ENCODE measurements around the gene ASPRV1.

The ASPRV1 gene

DNA sequence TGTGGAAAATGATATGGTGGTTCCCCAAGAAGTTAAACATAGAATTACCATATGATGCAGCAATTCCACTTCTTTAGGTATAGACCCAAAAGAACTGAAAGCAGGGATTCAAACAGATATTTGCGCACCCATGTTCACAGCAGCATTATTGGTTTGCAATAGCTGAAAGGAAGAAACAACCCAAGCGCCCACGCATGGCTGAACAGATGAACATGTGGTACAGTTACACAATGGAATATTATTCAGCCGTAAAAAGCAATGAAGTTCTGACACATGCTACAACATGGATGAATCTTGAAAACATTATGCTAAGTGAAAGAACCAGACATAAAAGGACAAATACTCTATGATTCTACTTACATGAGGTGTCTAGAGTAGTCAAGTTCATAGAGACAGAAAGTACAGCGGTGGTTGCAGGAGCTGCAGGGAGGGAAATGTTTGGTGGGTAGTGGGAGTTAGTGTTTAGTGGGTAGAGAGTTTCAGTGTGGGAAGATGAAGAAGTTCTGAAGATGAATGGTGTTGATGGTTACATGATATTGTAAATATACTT is 26.7 kb upstream of the ASPRV1 start:
- DNase-seq (ENCODE audit: low read depth), result no peak

DNA sequence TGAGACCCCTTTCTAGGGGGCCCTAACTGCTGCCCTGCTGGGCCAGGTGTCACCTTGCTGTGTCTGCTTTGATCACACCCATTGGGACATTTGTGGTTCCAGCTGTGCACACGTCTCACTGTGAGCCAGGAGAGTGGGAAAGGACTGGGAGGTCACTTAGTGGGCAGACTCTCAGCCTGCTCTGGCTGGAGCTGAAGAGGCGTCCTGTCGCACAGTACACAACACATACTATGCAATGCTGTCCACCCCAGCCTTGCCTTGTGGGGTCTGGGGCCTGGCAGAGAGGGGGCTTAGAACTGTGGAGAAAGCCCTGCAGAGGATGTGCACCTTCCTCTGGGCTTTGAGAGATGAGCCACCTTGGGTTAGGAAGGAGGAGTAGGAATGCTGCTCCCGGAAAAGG is 25.3 kb upstream of the ASPRV1 start:
- no peak for DNase-seq (ENCODE audit: low read depth)

DNA sequence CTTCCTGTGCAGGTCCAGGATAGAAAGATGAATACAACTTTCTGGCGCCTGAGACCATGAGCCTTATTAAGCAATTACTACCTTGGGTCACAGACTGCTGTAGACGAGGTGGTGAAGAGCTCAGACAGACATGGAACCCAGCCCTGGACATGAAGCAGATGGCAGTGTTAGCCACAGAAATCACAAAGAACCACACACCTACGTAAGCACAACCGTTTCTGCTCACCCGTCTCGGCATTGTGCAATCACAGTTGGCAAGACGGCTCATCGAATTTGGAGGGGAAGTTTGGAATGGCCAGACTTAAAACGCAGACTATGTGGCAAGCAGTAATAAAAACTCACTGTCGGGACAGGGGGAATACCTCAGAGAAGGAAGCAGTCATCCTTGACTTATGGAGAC is 24.3 kb upstream of the ASPRV1 start:
- no peak for DNase-seq (ENCODE audit: low read depth)

DNA sequence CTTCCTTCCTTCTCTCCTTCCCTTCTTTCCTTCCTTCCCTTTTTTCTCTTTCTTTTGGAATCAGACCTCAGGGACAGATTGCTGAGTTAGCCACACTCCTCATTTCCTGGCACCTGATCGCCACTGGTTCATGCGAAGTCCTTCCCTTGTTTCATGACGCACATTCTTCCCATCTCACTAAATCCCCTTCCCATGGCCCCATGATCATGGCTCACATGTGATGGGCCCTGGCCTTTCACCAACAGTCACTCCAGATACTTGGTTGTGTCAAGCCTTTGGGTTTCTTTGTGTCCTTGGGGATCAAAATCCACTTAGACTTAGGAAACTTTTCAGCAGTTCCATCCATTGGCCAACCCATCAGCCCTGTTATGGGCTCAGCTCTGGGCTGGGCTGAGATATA is 23.8 kb upstream of the ASPRV1 start:
- DNase-seq (ENCODE audit: low read depth), result no peak

DNA sequence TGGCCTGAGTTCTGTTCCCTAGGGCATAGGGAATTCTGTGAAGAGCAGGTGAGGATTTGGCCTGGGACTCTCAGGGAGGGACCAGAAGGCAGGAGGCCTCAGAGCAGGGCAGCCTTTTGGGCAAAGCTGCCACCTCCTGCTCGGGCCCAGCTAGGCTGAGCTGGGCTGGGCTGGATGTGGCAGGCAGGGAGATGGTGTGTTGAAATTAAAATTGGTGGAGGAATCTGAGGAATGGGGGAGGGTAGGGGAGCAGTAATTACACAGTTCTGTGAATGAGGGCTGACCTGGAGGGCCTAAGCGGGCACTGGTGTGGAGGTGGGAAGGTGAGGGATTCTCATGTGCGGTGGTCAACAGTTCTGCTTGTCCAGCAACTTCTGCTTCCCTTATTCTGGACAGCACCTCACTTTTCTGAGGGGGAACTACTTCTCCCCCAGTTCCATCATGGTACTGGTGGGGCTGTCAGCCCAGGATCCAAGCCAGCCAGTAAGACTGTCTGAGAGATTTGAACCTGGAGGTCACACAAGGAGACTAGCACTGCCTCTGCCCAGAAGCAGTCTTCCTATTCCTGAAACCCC is 22.0 kb upstream of the ASPRV1 start:
- DNase-seq (ENCODE audit: low read depth), result no peak

DNA sequence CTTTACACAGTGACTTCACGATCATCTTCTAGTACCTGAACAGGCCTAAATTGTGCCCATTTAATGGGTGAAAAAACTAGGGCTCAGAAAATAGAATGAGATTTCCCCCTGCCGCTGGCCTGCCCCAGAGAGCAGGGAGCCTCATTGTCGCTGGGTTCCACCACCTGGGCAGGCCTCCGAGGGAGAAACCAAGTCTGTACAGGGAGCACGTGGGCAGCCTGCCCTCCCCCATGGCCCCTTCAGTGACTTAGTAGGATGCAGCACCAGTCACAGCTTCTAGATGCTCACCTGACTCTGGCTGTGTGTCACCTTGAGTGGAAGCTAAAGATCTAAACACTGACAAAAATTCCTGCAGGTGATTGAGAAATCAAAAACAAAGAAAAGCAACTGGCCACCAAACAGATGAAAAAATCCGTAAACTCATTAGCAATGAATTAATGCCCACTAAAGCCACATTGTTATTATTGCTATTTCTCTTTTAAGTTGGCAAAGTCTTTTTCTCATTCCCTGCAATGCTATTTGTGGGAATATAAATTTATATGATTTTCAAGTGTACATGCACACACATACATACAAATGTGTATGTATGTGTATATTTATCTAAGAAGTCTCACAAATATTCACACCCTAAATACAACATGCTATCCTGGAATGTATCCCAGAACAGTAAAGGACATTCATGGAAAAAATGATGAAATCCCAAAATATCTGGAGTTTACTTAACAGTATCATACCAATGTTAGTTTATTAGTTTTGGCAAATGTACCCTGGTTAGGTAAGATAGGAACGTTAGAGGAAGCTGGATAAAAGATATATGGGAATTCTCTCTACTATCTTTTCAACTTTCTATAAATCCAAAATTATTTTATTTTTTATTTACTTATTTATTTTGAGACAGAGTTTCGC is 18.7 kb upstream of the ASPRV1 start:
- DNase-seq (ENCODE audit: low read depth), result no peak

DNA sequence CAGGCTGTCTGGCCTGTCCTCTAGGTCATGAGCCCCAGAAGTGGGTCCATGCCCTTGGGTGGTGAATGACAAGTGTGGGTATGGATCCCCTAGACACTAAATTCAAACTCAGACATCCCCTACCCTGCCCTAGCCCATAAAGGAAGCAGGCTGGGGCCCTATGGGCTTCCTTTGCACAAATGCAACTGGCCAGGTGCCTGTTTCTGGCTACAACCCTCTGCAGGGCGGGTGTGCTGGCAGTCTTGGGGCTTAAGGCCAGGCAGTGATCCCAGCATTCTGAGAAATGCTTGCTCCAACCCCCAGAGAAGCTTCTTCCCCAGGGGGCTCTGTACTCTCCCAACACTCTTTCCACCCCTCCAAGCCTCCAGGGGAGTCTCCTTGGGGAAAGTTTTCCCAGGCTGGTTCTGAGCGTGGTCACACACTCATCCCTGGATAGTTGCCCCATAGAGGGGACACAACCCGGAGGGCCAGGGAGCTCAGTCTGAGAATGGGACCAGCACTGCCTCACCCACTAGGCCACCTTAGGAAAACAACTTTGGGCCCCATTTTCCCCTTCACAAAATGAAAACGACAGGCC is 16.6 kb upstream of the ASPRV1 start:
- no peak for DNase-seq (ENCODE audit: low read depth)

DNA sequence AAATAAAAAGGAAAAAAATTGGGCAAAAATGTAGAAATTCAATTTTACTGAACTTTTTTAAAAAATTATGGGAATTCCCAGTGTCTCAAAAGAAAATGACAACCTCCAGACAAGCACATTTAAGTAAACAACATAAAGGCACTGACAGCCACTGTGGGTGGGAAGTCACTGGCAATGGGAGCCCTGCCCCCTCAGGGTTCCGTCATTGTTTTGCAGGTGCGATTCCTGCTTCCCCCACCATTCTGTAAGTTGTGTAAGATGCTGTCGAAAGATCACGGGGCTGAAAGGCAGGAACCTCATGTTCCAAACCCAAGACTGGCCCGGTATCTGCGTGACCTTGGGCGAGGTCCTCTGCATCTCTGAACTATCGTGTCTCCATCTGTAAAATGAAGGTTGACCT is 15.8 kb upstream of the ASPRV1 start:
- no peak for DNase-seq (ENCODE audit: low read depth)

DNA sequence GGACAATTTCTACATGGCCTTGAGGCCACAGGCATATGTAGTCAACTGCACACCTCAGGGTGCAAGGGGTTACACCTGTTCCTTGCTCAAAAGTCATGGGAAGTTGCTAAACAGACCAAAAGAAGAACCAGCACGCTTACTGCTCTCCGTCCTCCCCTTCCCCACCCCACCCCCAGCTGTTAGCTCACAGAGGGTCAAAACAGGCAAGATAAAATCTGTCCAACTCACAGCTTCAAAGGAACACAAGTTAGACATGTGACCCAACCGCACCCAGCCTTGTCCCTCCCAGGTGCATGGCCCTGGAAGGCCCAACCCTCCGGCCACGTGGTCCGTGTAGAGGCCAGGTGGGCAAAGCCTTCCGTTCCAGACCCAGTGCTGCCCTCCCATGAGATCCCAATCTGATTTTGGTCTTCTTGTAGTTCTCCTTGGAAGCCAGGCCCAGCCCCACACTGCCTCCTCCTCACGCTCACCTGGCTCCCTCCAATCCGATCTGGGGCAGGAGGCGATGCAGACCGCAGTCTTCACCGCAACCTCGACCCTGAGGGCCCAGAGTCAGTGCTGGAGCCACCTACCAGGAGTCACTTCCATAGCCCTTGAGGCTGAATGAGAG is 14.5 kb upstream of the ASPRV1 start:
- no peak for DNase-seq (ENCODE audit: low read depth)

DNA sequence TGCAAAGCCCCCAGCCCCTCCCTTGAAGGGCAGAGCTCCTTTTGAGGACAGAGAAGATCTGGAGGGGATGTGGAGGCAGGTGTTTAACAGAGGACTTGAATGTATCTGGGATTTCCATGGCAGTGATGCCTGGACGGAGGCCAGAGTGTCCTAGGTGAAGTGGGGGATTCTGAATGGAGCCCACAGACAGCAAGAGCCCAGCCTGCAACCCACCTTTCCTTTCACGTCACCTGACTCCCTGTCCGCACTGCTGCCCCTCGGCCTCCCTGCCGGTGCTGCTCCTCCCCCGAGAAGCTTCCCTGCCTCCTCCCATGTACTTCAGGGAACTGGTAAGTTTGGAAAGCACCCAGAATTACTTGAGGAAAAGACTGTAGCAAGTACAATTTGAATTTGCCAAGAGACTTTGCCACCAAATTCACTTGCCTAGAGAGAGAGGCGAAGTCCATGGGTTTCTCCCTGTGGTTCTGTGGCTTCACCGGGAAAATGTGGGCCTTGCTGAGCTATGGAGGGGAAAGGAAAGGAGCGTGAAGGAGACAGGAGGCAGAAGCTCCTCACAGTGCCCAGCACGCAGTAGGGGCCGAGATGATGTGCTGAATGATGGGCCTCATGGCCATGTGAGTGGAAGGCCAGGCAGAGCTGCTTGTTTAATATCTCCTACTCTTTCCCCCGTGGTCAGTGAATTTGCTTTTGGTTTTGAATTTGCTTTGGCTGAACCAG is 13.9 kb upstream of the ASPRV1 start:
- DNase-seq (ENCODE audit: low read depth), result no peak

DNA sequence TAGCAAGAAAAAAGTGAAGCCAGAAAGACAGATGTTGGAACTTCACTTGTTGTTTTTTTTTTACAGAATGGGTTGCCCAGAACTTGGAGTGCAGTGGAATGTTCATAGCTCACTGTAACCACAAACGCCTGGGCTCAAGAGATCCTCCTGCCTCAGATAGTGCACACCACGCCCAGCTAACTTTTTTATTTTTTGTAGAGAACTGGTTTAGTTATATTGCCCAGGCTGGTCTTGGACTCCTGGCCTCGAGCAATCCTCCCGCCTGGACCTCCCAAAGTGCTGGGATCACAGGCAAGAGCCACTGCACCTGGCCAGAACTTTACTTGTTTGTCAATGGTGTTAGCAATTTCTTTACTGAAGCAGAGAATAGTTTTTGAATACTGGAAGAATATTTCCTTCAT is 11.9 kb upstream of the ASPRV1 start:
- no peak for DNase-seq (ENCODE audit: low read depth)

DNA sequence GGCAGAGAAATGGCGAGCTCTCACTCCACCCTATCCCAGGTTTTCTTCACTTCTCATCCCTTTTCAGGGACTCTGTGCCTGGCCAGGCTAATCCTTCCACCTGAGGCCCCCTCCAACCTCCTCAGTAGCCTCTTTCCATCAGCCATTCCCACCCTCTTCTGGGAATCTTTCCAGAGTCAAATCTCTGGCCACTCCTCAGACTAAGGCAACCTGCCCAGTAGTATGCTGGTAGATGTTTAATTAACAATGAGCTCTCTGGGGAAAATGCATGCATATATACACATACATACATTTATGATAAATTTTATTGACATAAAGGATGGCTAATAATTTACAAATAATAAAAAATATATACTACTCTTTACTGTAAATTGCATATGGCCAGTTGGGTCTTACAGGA is 11.4 kb upstream of the ASPRV1 start:
- DNase-seq (ENCODE audit: low read depth), result no peak

DNA sequence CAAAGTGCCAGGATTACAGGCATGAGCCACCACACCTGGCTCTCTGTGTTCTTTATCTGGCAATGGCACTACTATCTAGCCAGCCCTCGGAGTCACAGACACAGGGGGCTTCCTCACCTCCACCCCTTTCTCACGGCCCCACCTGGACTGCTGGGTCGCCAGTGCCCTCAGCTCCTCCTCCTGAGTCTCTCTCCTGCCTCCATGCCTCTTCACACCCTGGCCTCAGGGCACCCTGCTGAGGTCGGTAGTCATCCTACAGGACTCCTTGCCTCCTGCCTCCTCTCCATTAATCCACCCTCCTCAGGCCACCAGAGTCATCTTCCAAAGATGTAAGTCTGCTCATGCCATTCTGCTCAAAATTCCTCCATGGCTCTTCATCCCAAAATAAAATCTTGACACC is 8.6 kb upstream of the ASPRV1 start:
- no peak for DNase-seq (ENCODE audit: low read depth)

DNA sequence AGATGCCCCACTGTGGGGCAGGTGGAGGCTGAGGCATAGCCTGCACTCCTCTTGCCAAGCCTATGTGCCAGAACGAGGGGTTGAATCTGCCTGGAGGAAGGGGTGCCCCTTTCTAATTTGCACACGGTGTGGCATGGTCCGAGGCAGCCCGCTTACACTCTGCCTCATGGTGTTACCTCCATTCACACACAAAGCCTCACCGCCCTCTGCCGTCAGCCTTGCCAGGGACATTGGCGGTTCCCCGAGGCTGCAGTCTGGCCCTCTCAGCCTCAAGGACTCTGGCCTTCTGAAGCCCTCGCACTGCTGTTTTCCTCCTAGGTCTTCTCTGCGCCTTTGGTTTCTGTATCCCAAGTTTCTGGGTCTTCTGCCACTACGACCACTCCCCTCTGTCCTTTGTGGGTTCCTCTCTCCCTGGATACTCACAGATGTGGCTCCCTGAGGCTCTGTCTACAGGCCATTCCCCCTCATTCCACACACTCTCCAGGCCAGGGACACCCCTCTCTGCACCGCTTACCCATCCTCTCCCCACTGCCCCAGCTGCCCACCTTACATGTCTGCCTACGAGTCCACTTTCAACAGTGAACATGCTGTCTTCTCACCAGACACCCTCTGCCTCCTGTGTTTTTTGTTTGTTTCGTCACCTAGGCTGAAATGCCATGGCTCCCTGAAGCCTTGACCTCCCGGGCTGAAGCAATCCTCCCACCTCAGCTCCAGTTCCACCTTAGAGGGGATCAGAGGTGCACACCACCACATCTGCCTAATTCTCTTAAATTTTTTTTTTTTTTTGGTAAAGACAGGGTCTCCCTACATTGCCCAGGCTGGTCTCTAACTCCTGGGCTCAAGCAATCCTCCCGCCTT is 7.9 kb upstream of the ASPRV1 start:
- DNase-seq (ENCODE audit: low read depth), result no peak

DNA sequence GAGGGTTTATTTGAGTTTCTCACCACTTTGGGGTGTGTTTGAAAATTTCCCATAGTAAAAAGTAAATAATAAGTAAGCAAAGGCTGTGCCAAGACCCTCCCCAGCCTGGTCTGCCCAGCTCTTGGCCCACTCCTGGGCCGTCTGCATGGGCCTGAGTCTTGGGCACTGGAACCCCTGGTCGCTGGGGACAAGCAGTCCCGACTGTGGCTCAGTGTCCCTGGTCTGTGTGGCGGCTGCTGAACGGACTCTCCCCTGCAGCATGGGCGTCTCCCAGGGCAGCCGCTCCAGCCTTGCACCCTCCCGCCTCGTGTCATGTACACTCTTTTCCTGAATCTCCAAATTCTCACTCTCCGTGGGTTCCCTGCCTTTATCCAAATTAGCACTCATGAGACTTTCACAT is 7.2 kb upstream of the ASPRV1 start:
- DNase-seq (ENCODE audit: low read depth), result no peak

DNA sequence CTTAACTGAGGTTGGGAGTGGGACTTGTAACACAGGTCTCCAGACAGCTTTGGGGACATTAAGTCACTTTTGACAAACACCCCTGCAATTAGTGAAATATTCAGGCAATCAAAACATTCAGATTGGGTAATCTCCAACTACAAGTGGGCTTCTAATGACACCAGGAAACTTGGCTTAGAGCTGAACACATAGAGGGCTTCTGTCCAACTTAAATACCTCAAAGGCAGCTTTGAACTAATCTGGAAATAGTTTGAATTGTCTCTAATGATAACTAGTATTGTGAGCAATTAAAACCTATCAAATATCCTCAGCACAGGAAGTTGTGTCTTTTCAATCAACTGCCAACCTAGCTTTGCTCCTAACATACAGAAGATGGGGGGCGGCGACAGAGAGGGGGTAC is 5.1 kb upstream of the ASPRV1 start:
- no peak for DNase-seq (ENCODE audit: low read depth)

DNA sequence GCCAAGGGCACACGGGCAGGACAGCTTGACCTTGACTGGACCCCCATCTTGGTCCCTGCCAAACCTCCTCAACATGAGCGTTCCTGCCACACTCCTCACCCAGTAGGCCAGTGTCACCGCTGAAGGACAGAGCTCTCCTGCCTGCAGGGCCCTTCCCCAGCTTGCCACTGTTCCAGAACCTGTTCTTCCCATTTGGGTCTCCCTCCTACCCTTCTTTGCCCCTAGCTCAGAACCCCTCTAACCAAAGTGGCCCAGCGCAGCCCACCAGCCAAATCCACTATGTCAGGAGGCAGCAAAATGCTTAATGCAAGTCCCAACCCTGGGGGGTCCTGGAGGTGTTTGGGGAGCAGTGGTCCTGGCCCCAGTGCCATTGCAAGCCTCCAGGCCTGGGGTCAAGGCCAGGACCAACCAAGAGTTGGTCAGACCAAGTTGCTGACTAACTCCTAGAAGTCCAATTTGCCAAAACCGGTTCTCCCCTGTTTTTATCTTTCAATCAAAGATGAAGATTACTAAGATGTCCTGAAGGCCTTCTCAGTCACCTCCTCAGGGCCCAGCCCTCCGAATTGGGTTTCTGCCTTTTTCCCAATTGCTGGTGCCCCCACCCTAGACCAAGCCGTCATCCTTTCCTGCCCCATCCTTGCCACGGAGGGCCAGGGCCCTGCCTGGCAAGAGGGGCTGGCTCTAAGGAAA is 4.5 kb upstream of the ASPRV1 start:
- no peak for DNase-seq (ENCODE audit: low read depth)

DNA sequence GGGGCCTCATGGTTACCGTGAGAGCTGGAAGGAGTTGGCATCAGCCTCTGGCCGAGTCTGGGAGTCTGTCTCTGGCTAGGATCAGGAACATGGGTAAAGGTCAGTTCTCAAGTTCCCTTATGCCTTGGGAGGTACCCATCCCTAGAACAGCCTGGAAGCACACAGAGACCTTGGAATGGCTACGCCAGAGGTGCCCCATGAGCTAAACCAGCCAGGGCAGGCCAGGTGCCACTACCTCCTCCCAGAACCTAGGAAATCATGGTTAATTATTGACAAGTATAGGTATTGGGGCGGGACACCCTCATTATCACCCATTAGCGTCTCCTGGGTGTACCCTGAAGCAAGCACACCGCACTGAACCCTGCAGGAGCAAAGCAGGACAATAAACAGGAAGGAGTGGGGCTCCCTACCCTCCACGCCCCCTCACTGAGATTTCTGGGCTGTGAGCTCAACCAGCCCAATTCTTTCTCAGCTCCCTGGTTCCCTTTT is 3.0 kb upstream of the ASPRV1 start:
- DNase-seq (ENCODE audit: low read depth), result no peak

DNA sequence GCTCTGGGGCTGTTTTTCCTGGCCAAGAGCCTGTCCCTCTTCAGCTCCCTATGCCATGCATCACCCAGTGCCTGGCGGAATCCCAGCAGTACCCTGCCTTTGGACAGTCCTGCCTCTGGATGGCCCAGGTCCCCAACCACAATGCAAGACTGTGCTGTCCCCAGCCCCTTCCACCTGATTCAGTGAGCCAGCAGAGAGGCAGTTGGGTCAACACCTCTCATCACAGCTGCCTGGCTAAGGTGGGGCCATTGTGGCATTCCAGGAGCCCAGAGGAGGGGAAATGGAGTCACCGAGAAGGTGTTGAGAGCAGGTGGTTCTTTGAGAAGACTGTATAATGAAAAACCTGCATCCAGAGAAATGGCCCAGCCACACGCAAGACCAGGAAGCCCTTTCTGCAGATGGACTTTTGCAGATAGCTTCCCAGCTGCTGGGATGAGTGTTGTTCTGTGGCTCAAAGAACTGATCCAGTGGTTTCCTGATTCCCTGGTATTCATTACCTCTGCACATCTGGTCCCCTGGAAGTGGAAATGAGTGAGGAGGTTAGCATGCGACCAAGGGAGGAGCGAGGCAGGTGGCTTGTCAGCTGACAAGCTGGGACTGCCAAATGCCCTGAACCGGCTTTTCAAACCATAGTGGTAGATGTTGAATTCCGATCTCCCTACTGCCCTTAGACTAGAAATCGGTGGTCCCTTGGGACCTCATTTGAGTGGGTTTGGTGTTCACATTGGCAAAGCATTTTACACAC is 1.7 kb upstream of the ASPRV1 start:
- no peak for DNase-seq (ENCODE audit: low read depth)

DNA sequence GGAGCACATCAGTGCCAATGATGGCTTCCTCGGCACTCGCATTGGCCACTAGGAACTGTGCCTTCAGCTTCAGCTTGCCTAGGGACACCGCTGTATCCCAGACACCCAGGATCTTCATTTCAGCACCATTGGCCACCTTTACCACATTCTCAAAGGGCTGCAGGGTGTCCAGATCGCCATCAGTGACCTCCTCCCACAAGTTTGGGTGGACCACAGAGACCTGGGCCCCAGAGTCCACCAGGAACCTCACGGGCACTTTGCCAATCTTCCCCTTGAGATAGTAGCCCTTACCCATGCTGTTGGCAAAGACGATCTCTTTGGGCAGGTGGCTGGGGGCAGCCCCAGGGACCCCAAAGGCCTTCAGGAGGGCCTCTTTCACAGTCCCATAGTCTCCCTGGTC is 610 bp downstream of the ASPRV1 start:
- DNase-seq (ENCODE audit: low read depth), result no peak

Data from HS-5 (cell line).